ENCODE measurements around the gene TTC4.

Gene TTC4

DNA sequence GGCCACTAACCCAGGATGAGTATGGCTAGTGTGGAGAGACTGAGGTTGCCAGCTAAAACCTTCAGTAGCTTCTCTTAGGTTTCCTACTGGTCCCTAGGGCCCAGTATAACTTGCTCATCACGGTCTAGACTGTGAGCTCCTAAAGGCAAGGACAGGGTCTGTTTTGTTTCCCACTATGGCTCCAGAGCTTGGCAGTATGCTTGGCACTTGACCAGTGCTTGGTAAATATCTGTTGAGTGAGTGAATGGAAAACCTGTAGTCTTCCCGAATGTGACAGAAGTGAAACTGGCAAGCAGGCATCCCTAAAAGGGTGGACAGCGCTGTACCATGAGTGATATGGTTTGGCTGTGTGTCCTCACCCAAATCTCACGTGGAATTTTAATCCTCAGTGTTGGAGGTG is 61.8 kb downstream of the TTC4 start:
- DNase-seq (ENCODE audit: low read depth in 2 of 3, low spot score in 2 of 3): no peak

- DNase-seq (ENCODE audit: low read depth in 2 of 3, low spot score in 2 of 3): no peak
Measured at GRCh38 chr1:54781023-54781723, 65.5 kb downstream of the TTC4 start.

DNA sequence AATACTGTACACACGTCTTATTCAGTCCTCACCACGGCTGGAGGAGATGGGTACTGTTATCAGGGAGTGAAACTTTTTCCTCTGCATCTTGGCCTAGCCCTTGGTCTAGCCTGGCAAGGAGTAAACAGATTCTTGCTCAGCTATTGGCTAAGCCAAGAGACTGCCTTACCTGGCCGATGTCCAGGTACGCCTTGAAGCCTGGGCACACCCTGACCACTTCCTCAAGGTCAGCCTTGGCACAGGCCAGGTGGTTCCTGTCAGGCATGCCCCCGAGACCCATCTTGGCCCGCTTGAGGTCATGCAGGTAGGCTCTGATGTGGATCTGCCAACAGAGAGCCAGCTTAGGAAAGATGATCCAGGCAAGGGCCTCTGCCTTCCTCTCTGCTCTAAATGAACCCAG is 66.5 kb downstream of the TTC4 start:
- no peak for DNase-seq (ENCODE audit: low read depth in 2 of 3, low spot score in 2 of 3)

- no peak for DNase-seq (ENCODE audit: low read depth in 2 of 3, low spot score in 2 of 3)
Measured at GRCh38 chr1:54782588-54782987, 66.9 kb downstream of the TTC4 start.

GRCh38 chr1:54784066-54784465 is 68.4 kb downstream of the TTC4 start:
- no peak for DNase-seq (ENCODE audit: low read depth in 2 of 3, low spot score in 2 of 3)

DNA sequence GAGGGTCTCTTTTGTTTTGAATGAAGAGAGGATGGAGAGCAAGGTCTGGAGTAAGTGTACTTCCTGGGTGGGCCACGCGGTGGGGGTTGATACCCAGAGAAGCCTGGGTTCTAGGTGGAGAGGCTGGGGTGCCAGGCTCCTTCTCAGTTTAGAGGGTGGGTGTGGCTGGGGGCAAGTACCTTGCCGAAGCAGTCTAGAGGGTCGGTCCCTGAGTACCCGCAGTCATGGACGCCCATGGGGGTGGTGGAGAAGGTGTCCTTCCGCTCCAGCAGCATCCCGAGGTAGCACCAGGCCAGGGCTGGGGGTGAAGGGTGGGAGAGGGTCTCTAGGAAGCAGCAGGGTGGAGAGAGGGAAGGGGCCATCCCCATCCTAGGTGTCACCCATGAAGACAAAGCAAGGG is 71.1 kb downstream of the TTC4 start:
- no peak for DNase-seq (ENCODE audit: low read depth in 2 of 3, low spot score in 2 of 3)

GRCh38 chr1:54787604-54788003 is 71.9 kb downstream of the TTC4 start:
- no peak for DNase-seq (ENCODE audit: low read depth in 2 of 3, low spot score in 2 of 3)

GRCh38 chr1:54788459-54788858 is 72.8 kb downstream of the TTC4 start:
- DNase-seq (ENCODE audit: low read depth in 2 of 3, low spot score in 2 of 3): no peak

DNA sequence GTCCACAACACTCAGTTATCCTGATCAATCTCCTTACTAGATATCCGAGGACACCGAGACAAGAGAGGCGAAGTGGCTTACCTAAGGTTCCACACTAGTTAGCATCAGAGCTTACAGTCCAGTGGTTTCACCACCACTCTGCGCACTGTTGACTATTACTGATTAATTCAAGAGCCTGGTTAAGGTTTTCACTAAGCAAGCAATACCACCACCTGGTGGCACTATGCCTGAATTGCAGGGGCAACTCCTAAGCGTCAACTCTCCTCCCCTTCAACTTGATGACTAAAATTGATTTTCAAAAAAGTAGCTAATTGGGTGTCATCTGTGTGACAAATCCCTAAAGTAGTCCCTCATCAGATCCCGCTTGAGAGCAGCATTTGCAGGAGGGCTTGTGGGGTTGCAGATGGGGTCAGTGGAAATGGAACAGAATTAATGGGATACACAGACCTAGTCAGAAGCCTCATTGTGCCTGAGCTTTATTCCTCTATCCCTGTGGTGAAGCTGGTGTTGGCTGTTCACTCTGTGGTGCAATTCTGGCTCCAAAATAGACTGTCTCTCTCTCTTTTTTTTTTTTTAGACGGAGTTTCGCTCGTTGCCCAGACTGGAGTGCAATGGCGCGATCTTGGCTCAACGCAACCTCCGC is 76.3 kb downstream of the TTC4 start:
- peak; percentile 12 to 55 (median 30) for DNase-seq (ENCODE audit: low read depth in 2 of 3, low spot score in 2 of 3)

Measured in activated CD8-positive, alpha-beta memory T cell treated with anti-CD3 and anti-CD28 coated beads for 48 hours (primary cell).